HCT116 (cell line): Measurements from ENCODE around the gene HECTD2. TPM values are rescaled to one million over a fixed set of nuclear protein-coding genes. Genes with fewer than 3 reads are reported as not detected.

ENCODE experiments used
- ATAC-seq: fragments of 200-7000 bp; cut with Tn5 transposase; 2 replicates; pipeline ENCODE4 v1.9.1; 2020; ENCODE audit warnings: mild to moderate bottlenecking, moderate library complexity
- BruUV-seq: library from RNA; stranded (reverse); fragments of 400-500 nt; replicated peaks from 2 replicates; lab custom pipeline; 2021; lab: Mats Ljungman, UMichigan
- CTCF ChIA-PET: fragments of 300-600 bp; sonication (Branson Sonifier 250); formaldehyde crosslinking; loops from one replicate; lab custom pipeline; 2021; ENCODE audit warnings: antibody characterized with exemption; lab: Charles Lee
- POLR2A ChIA-PET: fragments of 300-600, 350-600 bp; sonication (Branson Sonifier 250); formaldehyde crosslinking; loops from one replicate; lab custom pipeline; 2021; ENCODE audit warnings: antibody characterized with exemption; lab: Charles Lee
- RAD21 ChIA-PET, 2 experiments: fragments of 300-600 bp; sonication (Branson Sonifier 250); formaldehyde crosslinking; loops; one replicate each; lab custom pipeline; 2023; ENCODE audit warnings: low total read pairs in 2 of 2; ENCODE audit not compliant: uncharacterized antibody in 2 of 2, unreplicated experiment in 2 of 2, low non-redundant PET in 1 of 2; lab: Charles Lee
- DNase-seq: peaks from one replicate; pipeline ENCODE4 v3.0.0-alpha.2; 2010; ENCODE audit warnings: low read depth, low spot score
- H2AFZ ChIP-seq: fragments of 200-600 bp; shearing (Covaris generic), sonication (generic); 2 replicates; pipeline ENCODE4 v1.6.1; 2017; ENCODE audit warnings: low read depth, mixed run types, mixed read lengths, antibody characterized with exemption, low read length; ENCODE audit not compliant: poor library complexity, severe bottlenecking
- H3K27ac ChIP-seq: 2 replicates; pipeline ENCODE4 v1.5.1; 2012; ENCODE audit warnings: low read depth, low read length
- H3K27me3 ChIP-seq: fragments of 200-600 bp; sonication (generic); 2 replicates; pipeline ENCODE4 v1.6.1; 2016; ENCODE audit warnings: mixed run types, low read length, mixed read lengths; ENCODE audit not compliant: insufficient read depth
- H3K36me3 ChIP-seq, 2 experiments: fragments of 200-500 bp in 1 of 2; fragments of 200-600 bp in 1 of 2; sonication (Bioruptor generic) in 1 of 2; sonication (generic) in 1 of 2; 2 replicates each; pipeline versions ENCODE4 v1.5.1 to v1.6.1; 2014 to 2016; ENCODE audit warnings: low read length in 2 of 2, inconsistent platforms in 1 of 2, mixed read lengths in 1 of 2, mixed run types in 1 of 2; ENCODE audit not compliant: insufficient read depth in 2 of 2, control insufficient read depth in 1 of 2
- H3K4me1 ChIP-seq, 2 experiments: fragments of 200-600 bp in 1 of 2; sonication (generic) in 1 of 2; 2 replicates each; pipeline versions ENCODE4 v1.5.1 to v1.6.1; 2012 to 2017; ENCODE audit warnings: low read length in 2 of 2, inconsistent platforms in 1 of 2, mild to moderate bottlenecking in 1 of 2, mixed read lengths in 1 of 2, mixed run types in 1 of 2, moderate library complexity in 1 of 2; ENCODE audit not compliant: insufficient read depth in 2 of 2, control insufficient read depth in 1 of 2
- H3K4me2 ChIP-seq: fragments of 200-600 bp; sonication (generic); 2 replicates; pipeline ENCODE4 v1.6.1; 2017; ENCODE audit warnings: mixed run types, low read length, mixed read lengths
- H3K4me3 ChIP-seq, 2 experiments: fragments of 200-600 bp in 1 of 2; sonication (generic) in 1 of 2; replicated peaks in 1 of 2; 2 replicates each; pipeline ENCODE4 v1.5.1; 2011 to 2016; ENCODE audit warnings: low read length in 2 of 2, control low read depth in 1 of 2, low read depth in 1 of 2, mild to moderate bottlenecking in 1 of 2, mixed read lengths in 1 of 2, mixed run types in 1 of 2
- H3K79me2 ChIP-seq: fragments of 200-600 bp; sonication (generic); 2 replicates; pipeline ENCODE4 v1.6.1; 2017; ENCODE audit warnings: mild to moderate bottlenecking, mixed run types, low read length, moderate library complexity, mixed read lengths; ENCODE audit not compliant: insufficient read depth
- H3K9ac ChIP-seq: fragments of 200-600 bp; sonication (generic); 2 replicates; pipeline ENCODE4 v1.6.1; 2016; ENCODE audit warnings: low read length, mixed read lengths
- H3K9me2 ChIP-seq: fragments of 200-600 bp; sonication (generic), shearing (Covaris generic); 2 replicates; pipeline ENCODE4 v1.6.1; 2017; ENCODE audit warnings: mixed run types, mild to moderate bottlenecking, moderate library complexity; ENCODE audit not compliant: insufficient read depth
- H3K9me3 ChIP-seq, 2 experiments: fragments of 200-500 bp in 1 of 2; fragments of 200-600 bp in 1 of 2; sonication (Bioruptor generic) in 1 of 2; sonication (generic) in 1 of 2; 2 replicates each; pipeline ENCODE4 v1.6.1; 2014 to 2017; ENCODE audit warnings: low read length in 2 of 2, mixed read lengths in 2 of 2, inconsistent platforms in 1 of 2, low read depth in 1 of 2, mild to moderate bottlenecking in 1 of 2, mixed run types in 1 of 2, moderate library complexity in 1 of 2; ENCODE audit not compliant: control insufficient read depth in 1 of 2, insufficient read depth in 1 of 2
- H4K20me1 ChIP-seq: fragments of 200-600 bp; sonication (generic), shearing (Covaris generic); 2 replicates; pipeline ENCODE4 v1.6.1; 2017; ENCODE audit warnings: mixed run types, mild to moderate bottlenecking, moderate library complexity; ENCODE audit not compliant: insufficient read depth
- ELF1 ChIP-seq: IDR thresholded peaks from 2 replicates; pipeline ENCODE4 v1.6.1; 2012; ENCODE audit warnings: low read depth, borderline replicate concordance
- EZH2 ChIP-seq: fragments of 200-600 bp; sonication (generic); IDR thresholded peaks from 2 replicates; pipeline ENCODE4 v1.6.1; 2017; ENCODE audit warnings: antibody characterized with exemption, mixed run types
- POLR2A ChIP-seq: IDR thresholded peaks from 2 replicates; pipeline ENCODE4 v1.7.0; 2011; ENCODE audit warnings: borderline replicate concordance; ENCODE audit not compliant: insufficient read depth, insufficient read length; ENCODE audit errors: extremely low read depth
- POLR2AphosphoS5 ChIP-seq: IDR thresholded peaks from 2 replicates; pipeline ENCODE4 v1.6.1; 2011; ENCODE audit warnings: mild to moderate bottlenecking, low read depth, low read length, moderate library complexity
- RAD21 ChIP-seq: IDR thresholded peaks from 2 replicates; pipeline ENCODE4 v1.6.1; 2012; ENCODE audit warnings: low read depth, mild to moderate bottlenecking
- SRF ChIP-seq: IDR thresholded peaks from 2 replicates; pipeline ENCODE4 v1.6.1; 2012; ENCODE audit warnings: low read depth
- TCF7L2 ChIP-seq: IDR thresholded peaks from 2 replicates; pipeline ENCODE4 v1.7.0; 2011; ENCODE audit warnings: borderline replicate concordance, inconsistent platforms; ENCODE audit not compliant: insufficient read depth, insufficient read length; ENCODE audit errors: extremely low read depth
- YY1 ChIP-seq: IDR thresholded peaks from 2 replicates; pipeline ENCODE4 v1.6.1; 2011; ENCODE audit warnings: low read length, low read depth, moderate library complexity, mild to moderate bottlenecking; ENCODE audit not compliant: insufficient replicate concordance; ENCODE audit errors: extremely low read depth
- ZFX ChIP-seq: fragments of 450-650 bp; IDR thresholded peaks from 2 replicates; pipeline ENCODE4 v1.6.1; 2017
- ZNF274 ChIP-seq: fragments of 200-500 bp; sonication (Bioruptor generic); IDR thresholded peaks from 2 replicates; pipeline ENCODE4 v1.6.1; 2014; ENCODE audit warnings: mild to moderate bottlenecking, low read depth, low read length, inconsistent platforms
- intact Hi-C: fragments of 100-400 bp; cut with micrococcal nuclease; formaldehyde crosslinking; loops from 2 replicates; pipeline ENCODE4 v1.10.0; 2022
- total RNA-seq: library from RNA; stranded (reverse); gene quantifications from one replicate; pipeline ENCODE4 v1.2.1, GENCODE V29; 2021; ENCODE audit not compliant: unreplicated experiment
- TF ChIP-seq, protein P1 (sequence below): IDR thresholded peaks from 2 replicates; pipeline ENCODE4 v1.6.1; 2012
- TF ChIP-seq, protein P2 (sequence below): IDR thresholded peaks from 2 replicates; pipeline ENCODE4 v1.6.1; 2012

HECTD2 gene
- total RNA-seq, 1 experiment from 2014 or later, result 3.0 TPM

DNA sequence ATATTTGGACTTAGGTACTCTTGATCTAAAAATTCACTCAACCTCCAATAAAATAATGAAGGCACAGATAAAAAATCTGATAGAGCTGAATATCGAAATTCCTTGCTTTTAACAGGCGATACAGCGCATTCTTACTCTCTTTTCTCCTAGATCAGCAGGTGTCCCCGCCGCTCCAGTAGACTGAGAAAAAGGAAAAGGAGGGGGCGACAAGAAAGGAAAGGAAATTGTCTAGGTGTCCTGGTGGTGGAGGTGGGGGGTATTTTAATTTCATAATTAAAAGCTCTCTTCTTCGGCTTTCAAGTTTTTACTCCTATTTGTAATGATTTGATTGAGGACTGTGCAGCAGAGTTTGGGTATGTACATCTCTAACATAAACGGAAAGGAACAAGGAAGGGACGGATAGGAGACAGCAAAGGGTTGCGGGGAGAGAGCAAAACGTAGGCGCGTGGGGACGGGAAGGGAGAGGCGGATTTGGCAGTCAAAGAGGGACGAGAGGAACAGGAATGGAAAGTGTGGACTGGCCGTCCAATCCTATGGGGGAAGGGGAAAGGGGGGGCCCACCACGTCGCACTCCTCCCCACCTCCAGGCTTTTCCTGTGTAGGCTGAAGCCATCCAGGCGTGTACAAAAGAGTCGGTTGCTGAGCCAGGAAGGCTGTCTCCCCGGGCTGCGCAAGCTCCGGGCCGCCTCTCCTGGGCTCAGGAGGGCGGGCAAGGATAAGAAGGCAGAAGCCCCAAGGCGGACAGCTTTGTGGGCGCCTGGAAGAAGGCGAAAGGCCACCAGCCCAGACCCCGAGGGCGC is 875 bp upstream of the HECTD2 start:
- ChIA-PET POLR2A (no interaction called here), RAD21 (no interaction called here), CTCF (interaction anchor here (0.8 kb wide), 1 partner anchor 111 kb away, joined by 5 read pairs; no protein-coding TSS in a partner anchor)
- no peak for TF ChIP-seq ZFX
- TF ChIP-seq RAD21, result peak; percentile 17; the same call in 1 of the 2 replicates
- TF ChIP-seq ZNF274, result no peak
- TF ChIP-seq, protein P1, sequence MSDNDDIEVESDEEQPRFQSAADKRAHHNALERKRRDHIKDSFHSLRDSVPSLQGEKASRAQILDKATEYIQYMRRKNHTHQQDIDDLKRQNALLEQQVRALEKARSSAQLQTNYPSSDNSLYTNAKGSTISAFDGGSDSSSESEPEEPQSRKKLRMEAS, result no peak
- TF ChIP-seq YY1, result no peak
- peak; percentile 54 for TF ChIP-seq POLR2A
- TF ChIP-seq POLR2AphosphoS5, result no peak
- TF ChIP-seq TCF7L2, result peak; percentile 6
- no peak for TF ChIP-seq ELF1
- TF ChIP-seq EZH2, result no peak
- TF ChIP-seq SRF, result no peak
- TF ChIP-seq, protein P2, sequence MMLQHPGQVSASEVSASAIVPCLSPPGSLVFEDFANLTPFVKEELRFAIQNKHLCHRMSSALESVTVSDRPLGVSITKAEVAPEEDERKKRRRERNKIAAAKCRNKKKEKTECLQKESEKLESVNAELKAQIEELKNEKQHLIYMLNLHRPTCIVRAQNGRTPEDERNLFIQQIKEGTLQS, result no peak
- H3K9ac ChIP-seq, result peak overlapping the region; percentile 72
- TSS peak; percentile 80 for BruUV-seq
- DNase-seq (no peak), ATAC-seq (peak; percentile 9)
- H2AFZ ChIP-seq, result peak overlapping the region; percentile 79
- peak overlapping the region; percentile 99 for H3K4me2 ChIP-seq
- no peaks in the 10 kb centered on the region for H3K9me3 ChIP-seq
- no peaks in the 10 kb centered on the region for H3K9me2 ChIP-seq
- H3K4me3 ChIP-seq, result peak overlapping the region; percentile 45 to 81
- no peaks in the 10 kb centered on the region for H4K20me1 ChIP-seq
- intact Hi-C loops, result no loop called here
- no peaks in the 10 kb centered on the region for H3K27me3 ChIP-seq
- no peaks in the 10 kb centered on the region for H3K36me3 ChIP-seq
- peak overlapping the region; percentile 73; the same call in 1 of the 2 replicates for H3K27ac ChIP-seq
- H3K79me2 ChIP-seq, result peaks cover 20% of the 10 kb centered on the region
- H3K4me1 ChIP-seq, result peaks cover 5 to 19% of the 10 kb centered on the region in 2 experiments; a peak in 3 of 4 replicates
